ENCODE data around the gene ZNF710. TPM values are rescaled to one million over a fixed set of nuclear protein-coding genes. Genes with fewer than 3 reads are reported as not detected.

The ZNF710 gene
- total and polyA plus RNA-seq, 10 donors, result 12.5 to 66.4 (median 30.2) TPM

GRCh38 chr15:90022905-90023700, 22.0 kb downstream of the ZNF710 start:
- no peaks in the 10 kb centered on the region for H3K36me3 ChIP-seq
- H3K9me3 ChIP-seq, result peaks cover 0 to 7% (median 0%) of the 10 kb centered on the region in 8 donors
- peaks cover 6 to 97% (median 46%) of the 10 kb centered on the region in 6 donors for H3K4me1 ChIP-seq
- H3K27ac ChIP-seq, result peak overlapping the region in 3 of 8 donors; percentile 9 to 93 (median 86)
- no peak for TF ChIP-seq CTCF (IDR thresholded peaks at IDR 0.05 in 8 of 11, conservative IDR thresholded peaks at IDR 0.05 in 3 of 11)
- no peak for TF ChIP-seq POLR2A (IDR thresholded peaks at IDR 0.05)
- TF ChIP-seq POLR2AphosphoS5 (IDR thresholded peaks at IDR 0.05), result no peak
- no peaks in the 10 kb centered on the region for H3K27me3 ChIP-seq (replicated peaks in 1 of 7)
- DNase-seq, result no peak
- 79 to 95% (median 87%) methylated on average over 6 of the region's 6 CpGs for WGBS, 5 donors
- intact Hi-C loops (cut with DNase I; ENCODE audit: low total_unique reads), result no loop called here
- H3K4me3 ChIP-seq, result no peak overlapping the region

GRCh38 chr15:90024406-90024805, 23.3 kb downstream of the ZNF710 start:
- intact Hi-C loops (cut with DNase I; ENCODE audit: low total_unique reads), result no loop called here
- WGBS, 5 donors, result 73 to 97% (median 87%) methylated on average over 4 of the region's 4 CpGs
- peak; percentile 58 for DNase-seq
- TF ChIP-seq POLR2AphosphoS5 (IDR thresholded peaks at IDR 0.05) (no peak), POLR2A (IDR thresholded peaks at IDR 0.05) (no peak), CTCF (IDR thresholded peaks at IDR 0.05 in 8 of 11, conservative IDR thresholded peaks at IDR 0.05 in 3 of 11) (no peak)
- Histone ChIP-seq H3K27me3 (replicated peaks in 1 of 7) (no peaks in the 10 kb centered on the region), H3K36me3 (no peaks in the 10 kb centered on the region), H3K27ac (peak overlapping the region in 4 of 8 donors; percentile 10 to 93 (median 54)), H3K4me1 (peaks cover 5 to 97% (median 45%) of the 10 kb centered on the region in 6 donors), H3K9me3 (peaks cover 0 to 9% (median 0%) of the 10 kb centered on the region in 8 donors), H3K4me3 (no peak overlapping the region)

GRCh38 chr15:90025489-90026033, 24.4 kb downstream of the ZNF710 start:
- 52 to 74% (median 64%) methylated on average over 2 of the region's 2 CpGs for WGBS, 5 donors
- peak overlapping the region in 5 of 8 donors; percentile 10 to 93 (median 29) for H3K27ac ChIP-seq
- DNase-seq, result no peak
- H3K36me3 ChIP-seq, result no peaks in the 10 kb centered on the region
- intact Hi-C loops (cut with DNase I; ENCODE audit: low total_unique reads), result no loop called here
- H3K4me1 ChIP-seq, result peaks cover 0 to 97% (median 38%) of the 10 kb centered on the region in 6 donors
- TF ChIP-seq POLR2A (IDR thresholded peaks at IDR 0.05) (no peak), CTCF (IDR thresholded peaks at IDR 0.05 in 8 of 11, conservative IDR thresholded peaks at IDR 0.05 in 3 of 11) (no peak), POLR2AphosphoS5 (IDR thresholded peaks at IDR 0.05) (no peak)
- no peaks in the 10 kb centered on the region for H3K27me3 ChIP-seq (replicated peaks in 1 of 7)
- H3K9me3 ChIP-seq, result peaks cover 0 to 9% (median 0%) of the 10 kb centered on the region in 8 donors
- H3K4me3 ChIP-seq, result no peak overlapping the region

GRCh38 chr15:90028376-90028944, 27.3 kb downstream of the ZNF710 start:
- peaks cover 0 to 9% (median 0%) of the 10 kb centered on the region in 8 donors for H3K9me3 ChIP-seq
- H3K27ac ChIP-seq, result peak overlapping the region in 4 of 8 donors; percentile 6 to 93 (median 61)
- H3K4me1 ChIP-seq, result peaks cover 19 to 98% (median 51%) of the 10 kb centered on the region in 6 donors
- 85 to 93% (median 89%) methylated on average over 5 of the region's 5 CpGs for WGBS, 5 donors
- TF ChIP-seq CTCF (IDR thresholded peaks at IDR 0.05 in 8 of 11, conservative IDR thresholded peaks at IDR 0.05 in 3 of 11) (no peak), POLR2AphosphoS5 (IDR thresholded peaks at IDR 0.05) (no peak), POLR2A (IDR thresholded peaks at IDR 0.05) (no peak)
- peak overlapping the region in 1 of 8 donors; percentile 2 for H3K4me3 ChIP-seq
- H3K27me3 ChIP-seq (replicated peaks in 1 of 7), result no peaks in the 10 kb centered on the region
- intact Hi-C loops (cut with DNase I; ENCODE audit: low total_unique reads), result no loop called here
- no peaks in the 10 kb centered on the region for H3K36me3 ChIP-seq
- DNase-seq, result no peak
